HG03066 (cell line): Measurements from ENCODE around the gene CABLES2.
"Not testable (repeated sequence)": the region's sequence is repeated elsewhere in the genome, so short reads cannot be mapped to it uniquely, and the experiment has no call there.

ENCODE experiments used
- ATAC-seq: cut with Tn5 transposase; IDR thresholded peaks from one replicate; pipeline ENCODE4 v1.9.1; 2021; ENCODE audit warnings: low read depth; ENCODE audit not compliant: unreplicated experiment

CABLES2 gene

DNA sequence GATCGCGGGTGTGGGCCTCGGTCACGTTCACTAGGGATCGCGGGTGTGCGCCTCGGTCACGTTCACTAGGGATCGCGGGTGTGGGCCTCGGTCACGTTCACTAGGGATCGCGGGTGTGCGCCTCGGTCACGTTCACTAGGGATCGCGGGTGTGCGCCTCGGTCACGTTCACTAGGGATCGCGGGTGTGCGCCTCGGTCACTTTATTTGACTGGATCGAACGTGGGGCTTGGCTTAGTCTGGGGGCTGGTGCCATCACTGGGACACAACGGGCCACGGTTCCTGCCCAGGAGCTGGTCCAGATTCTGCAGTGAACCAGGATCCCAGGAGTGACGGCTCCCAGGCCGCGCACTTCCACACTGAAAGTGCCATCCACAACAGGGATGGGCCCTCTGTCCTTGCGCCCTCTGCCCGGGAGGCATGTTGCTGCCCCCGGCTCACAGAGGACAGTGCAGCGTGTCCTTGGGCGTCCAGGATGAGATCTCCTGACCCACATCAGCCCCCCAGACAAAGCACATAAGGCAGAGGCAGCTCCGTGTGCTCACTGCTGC, 33.4 kb downstream of the CABLES2 start:
- ATAC-seq, result not testable (repeated sequence)

DNA sequence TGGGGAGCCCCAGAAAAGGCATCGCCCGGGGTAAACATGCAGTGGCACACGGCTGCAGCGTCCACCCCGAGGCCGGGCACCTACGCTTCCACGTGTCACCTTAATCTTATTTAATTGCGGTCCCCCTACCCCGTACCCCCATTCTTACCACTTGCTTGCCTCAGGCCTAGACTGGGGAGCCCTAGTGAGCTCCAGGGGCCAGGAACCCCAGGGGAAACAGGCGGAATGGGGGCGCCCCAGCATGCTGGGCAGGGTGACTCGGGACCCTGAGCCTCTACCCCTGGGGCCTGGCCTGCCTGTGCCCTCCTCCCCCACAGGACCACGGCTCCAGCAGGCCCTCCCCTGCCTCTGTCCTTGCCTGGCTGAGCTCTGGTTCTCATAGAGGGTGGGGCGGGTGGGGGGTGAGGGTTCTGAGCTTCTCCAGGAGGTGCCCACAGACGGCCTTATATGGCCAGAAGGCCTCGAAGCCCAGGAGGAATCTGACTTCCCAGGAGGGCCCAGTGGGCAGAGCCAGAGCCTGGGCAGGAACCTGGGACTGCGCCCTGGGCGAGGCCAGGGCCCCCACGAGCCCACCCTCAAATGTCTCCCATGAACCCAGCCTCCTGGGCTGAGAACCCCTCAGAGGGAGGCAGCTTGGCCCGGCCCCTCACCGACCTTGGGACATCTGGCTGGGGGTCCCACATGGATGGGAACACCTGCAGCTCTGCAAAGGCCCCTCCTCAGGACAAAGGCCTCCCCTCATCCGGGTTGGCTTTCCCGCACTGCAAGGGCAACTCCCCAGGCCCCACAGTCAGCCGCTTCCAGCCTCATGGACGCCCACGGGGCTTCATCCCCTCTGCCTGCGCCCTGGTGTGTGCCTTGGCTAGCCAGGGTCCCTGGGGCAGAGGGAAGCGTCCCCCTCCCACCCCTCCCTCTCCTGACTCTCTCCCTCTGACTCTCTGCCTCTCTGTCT, 34.8 kb downstream of the CABLES2 start:
- ATAC-seq, result no peak

DNA sequence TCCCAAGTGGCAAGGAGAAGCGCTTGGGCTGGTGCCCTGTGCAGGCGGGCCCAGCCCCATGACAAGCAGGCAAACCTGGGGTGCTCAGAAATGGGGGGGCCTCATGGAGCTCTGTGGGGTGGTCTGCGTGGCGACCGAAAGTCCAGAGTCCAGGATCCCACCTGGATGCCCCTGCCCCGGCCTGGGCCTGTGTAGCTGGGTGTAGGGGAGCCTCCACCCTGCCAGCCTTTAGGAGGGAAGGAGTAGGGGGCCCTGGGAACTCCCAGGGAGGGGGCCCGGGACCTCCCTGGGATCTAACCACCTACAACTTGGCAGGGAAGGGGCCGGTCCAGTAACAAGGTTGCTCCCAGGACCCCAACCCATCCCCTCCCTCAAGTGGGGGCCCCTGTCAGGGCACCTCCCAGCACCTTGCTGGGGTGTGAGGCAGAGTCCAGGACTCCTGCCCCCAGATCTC, 35.5 kb downstream of the CABLES2 start:
- no peak for ATAC-seq

DNA sequence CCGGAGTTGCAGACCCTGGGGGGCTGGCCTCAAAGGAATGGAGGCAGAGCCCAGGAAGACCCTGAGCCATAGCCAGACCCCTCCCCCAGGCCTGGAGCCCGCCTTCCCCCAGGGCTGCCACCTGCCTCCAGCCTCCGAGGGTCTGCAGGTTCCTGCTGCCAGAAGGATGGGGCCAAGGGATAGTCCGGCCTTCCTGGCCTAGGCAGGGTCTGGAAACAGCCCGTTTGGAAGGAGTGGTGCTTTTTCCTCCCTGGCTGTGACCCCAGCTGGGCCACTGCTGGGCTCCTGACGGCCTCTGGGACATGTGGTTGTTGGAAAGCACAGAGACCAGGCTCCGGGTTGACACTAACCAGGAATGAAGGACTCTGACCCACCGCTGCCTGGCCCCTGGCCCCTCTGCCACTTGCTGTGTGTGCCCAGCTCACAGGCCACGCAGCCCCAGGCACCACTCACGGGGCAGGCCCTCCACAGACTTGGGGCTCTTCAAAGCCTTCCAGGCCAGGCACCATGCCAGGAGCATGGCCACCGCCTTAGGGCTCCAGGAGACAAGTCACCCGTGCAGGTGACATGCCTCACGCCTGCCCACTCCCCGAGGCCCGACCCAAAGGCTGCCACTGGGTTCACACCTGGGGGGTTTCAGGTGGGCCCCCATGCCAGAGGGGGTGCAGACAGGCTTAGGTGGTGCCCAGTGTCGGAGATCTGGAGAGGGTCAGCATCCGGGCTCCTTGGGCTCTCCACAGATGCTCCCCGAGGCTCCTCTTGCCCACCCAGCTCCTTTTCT, 36.1 kb downstream of the CABLES2 start:
- ATAC-seq, result no peak

DNA sequence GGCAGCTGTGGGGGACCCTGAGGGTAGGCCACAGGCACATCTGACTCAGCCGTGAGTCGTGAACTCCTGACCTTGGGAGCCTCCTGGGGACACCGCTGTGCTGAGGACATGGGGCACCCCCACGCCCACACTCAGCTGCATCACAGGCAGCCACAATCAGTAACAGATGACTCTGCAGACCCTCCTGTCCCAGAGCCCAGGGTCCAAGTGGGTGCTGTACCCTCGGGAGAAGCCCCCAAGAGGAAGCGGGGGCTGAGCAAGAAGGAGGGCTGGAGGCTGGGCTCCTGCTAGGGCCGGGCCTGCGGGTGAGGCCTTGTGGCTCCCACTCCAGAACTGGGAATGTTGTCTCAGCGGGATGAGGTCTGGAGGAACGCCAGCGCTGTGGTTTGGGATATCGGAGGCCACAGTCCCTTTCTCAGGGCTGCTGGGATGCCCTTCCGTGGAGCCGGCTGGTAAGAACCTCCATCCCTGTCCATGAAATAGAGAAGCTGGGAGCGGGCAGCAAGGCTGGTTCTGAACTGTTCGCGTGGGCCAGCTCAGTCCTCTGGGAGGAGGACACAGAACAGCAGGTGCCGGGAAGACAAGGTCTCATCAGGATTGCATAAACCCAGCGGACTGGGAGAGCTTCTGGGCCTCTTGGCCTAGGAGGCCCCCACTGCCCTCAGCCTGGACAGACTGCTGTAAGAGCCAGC, 36.8 kb downstream of the CABLES2 start:
- ATAC-seq, result no peak

DNA sequence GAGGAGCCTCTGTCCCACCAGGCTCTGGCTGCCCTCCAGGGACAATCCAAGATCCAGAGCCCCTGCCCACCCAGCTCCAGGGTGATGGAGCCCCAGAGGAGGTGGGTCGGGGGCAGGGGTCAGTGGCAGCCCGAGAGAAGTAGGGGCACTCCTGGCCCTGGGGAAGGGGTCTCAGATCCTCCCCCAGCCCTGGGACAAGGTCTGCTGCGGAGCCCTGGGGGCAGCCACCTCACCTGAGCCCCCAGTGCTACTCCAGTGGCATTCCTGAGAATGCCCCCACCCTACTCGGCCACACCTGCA, 37.3 kb downstream of the CABLES2 start:
- no peak for ATAC-seq

DNA sequence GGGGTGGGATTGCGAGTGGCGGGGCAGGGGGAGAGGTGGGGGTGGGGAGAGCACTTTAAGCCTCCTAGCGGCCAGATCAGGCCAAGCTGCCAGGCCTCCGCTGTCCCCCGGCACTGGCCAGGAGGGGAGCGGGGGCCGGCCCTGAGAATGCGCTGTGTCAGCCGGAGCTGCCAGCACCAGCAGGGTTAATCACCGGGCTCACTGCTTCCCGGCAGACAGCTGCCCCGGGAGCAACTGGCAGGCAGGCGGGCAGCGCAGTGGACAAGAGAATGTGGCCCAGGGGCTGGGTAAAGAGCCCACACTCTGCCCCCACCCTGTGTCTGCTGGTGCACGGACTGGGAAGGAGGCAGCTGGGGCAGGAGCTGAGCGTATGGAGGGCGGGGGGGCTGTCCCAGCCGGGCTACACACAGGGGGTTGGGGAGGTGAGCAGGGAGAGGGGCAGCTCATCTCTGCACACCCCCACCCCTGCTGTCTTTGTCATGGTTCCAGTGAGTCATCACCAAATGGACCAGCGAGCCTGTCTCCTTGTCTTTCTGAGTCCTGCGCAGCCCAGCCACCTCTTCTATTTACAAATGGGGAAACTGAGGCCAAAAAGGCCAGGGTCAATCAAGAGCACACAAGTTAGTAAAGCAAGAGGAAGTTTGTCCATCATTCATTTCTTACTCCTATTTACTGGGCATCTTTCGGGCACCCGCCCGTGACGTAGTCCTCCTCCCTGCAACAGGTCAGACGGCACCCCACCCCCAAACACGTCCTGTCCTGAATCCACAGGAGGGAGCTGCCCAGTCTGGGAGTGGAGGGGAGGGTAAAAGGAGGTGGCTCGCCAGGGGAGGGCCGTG, 37.9 kb downstream of the CABLES2 start:
- no peak for ATAC-seq

DNA sequence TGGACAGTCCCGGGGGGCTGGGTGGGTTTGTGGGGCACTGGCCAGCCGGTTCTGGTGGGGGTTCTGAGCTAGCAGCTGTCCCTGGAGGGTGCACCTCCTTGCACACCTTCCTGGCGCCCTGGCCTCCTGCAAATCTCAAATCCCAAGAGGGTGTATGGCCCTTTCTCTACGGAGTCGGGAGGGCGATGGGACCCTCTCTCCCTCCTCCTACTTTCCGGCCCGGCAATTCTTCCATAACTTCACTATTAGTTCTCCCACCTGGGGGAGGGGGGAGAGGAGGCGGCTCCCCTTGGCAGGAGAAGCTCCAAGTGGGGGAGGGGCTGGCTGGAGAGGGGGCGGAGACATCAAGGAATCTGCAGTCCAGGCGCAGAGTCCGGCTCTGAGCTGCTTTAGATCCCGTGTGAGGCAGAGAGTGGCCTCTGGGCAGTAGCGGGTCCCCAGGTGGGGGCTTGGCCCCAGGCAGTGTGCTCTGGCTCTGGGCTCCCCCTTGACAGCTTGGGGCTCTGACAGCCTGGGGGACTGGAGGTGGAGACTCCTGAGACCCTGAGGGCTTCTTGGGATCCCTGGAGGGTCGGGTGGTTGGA, 38.6 kb downstream of the CABLES2 start:
- no peak for ATAC-seq

DNA sequence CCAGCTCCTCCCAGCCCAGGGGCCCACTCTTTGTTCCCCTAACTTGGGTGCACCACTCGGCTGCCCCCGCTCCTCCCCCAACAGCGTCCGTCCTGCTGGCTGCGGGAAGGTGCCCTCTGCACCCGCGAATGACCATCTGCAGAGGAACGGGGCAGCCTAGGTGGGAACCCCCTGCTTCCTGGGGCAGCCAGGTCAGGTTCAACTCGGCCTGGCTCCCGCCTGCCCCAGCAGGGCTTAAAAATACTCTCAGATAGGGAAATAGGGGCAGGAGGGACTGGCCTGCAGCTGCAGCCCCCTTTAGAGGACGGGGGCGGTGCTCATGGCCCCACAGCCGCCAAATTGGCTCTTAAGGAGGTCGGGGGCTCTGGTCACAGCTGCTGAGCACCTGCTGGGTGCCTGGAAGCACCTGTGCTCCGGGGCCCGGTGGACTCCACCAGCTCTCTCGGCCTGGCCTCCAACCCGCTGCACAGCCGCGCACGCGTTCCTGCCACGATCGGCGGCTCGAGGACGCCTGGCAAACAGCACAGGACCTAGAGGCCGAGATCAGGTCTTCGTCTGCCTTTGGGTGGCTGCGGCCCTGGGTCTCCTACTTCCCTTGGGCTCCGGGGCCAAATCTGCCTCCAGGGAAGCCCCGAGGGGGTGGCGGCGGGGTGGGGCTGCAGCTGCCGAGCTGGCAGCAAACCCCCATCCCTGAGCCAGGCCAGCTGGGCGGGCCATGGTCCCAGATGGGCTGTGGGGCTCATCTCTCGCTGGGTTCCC, 39.3 kb downstream of the CABLES2 start:
- no peak for ATAC-seq

DNA sequence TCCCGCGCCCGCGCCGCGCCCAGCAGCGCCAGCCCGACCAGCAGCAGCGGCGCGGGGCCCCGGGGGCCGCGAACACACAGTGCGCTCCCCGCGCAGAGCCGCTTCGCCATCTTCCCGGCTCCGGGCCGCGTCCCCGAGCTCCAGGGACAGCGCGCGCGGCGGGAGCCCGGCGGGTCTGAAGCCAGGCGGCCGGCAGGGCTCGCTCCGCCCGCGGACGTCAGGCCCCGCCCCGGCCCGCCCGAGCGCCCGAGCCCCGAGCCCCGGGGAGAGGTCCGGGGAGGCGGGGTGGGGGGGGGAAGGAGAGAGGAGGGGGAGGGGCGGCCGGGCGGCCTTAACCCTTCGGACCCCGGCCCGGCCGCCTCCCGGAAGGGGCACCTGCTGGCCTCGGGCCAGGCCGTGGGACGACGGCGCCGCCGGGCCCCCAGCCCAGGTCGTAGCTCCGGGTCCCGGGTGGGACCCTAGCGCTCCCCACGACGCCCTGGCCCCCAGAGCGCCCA, 39.9 kb downstream of the CABLES2 start, which contains the start of gene LAMA5:
LAMA5 (minus strand) TSS at position 177 of the 497 bp plus-strand sequence; CDS start at position 110, 67 bp downstream.
- ATAC-seq, result no peak

DNA sequence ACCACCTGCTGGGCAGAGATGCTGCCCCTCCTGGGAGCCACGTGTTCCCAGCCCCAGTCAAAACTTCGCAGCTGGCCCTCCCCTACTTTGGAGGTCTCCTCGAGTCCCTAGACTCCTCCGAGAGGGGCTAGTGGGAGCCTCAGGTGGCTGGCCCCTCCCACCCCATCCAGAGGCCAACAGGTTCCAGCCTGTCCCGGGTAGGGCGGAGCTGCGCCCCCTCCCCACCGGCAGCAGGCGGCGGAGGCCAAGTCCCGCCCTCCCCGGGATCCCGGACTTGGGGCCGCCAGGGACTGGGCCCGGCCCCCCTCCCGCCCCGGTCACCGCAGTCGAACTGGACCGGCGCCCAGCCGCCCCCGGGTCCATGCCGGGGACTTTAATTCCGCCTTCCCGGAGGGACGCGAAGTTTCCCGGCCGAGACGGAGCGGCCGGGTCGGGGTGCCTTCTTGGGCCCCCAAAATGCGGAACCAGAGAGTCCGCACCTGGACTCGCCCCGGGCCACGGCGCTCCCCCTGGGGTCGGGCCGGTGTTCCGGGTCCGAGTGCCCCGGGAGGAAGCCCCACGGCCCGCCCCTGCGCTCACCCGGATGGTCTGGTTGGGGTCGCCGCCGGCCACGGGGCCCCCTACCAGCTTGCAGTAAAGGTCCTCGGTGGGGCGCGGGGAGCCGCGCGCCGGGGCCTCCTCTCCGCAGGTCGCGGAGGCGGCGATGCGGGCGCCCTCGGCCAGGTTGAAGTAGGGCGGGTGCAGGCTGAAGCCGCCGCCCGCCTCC, 40.5 kb downstream of the CABLES2 start:
- no peak for ATAC-seq

DNA sequence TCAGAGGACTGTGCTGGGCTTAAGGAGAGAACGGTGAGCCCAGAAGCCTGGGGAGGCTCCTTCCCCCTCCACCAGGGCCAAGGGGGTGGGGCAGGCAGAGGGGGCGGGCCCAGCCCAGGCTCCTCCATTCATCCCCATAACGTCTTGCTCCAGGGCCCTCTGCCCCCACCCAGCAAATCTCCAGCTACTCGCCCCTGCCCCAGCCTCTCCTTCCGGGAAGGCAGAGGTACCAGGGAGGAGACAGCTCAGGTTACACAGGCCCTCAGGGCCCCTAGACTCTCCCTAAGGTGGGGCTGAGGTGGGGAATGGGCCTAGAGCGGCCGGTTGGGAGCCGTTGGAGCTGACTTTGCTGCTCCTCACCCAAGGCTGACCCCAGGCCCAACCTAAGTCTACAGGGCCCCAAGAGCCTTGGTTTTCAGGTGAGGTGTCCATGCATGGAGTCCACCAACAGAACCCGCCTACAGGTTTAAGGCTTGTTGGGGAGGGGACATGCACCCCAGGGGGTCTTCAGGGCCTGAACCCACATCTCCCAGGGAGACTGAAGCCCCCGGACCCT, 41.2 kb downstream of the CABLES2 start:
- no peak for ATAC-seq

DNA sequence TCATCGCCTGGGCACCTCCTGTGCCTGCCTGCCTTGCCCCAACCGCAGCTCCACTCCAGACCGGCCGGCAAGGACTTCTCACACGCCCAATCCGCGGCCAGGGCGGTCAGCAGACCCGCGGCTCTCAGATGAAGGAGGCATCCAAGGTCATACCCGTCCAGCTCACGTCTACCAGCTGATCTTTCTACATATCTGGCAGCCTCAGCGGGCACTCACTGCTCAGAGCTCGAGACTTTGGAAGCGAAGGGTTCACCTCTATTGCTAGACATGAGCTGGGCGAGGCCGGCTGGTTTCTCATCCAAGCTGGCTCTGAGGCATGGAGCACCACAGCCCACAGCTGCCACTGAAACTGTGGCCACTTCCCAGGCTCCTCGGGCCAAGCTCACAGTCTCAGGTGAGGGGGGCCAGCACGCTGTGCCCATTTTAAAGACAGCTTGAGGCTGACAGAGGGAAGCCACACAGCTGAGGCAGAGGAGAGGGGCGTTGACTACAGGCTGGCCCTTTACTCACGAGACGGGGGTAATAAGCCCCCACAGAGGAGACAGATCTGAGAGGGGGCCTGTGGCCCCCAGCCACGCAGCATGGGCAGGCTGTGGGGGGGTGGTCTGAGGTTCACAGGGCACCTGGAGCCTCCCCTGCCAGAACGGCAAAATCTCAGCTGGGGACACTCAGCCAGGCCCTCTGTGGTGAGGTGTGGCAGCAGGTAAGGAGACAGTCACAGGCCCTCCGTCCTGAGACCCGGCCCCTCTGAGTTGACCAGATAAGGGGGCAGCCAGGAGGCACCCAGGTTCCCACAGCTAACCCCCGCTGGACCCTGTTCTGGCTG, 42.0 kb downstream of the CABLES2 start:
- no peak for ATAC-seq

DNA sequence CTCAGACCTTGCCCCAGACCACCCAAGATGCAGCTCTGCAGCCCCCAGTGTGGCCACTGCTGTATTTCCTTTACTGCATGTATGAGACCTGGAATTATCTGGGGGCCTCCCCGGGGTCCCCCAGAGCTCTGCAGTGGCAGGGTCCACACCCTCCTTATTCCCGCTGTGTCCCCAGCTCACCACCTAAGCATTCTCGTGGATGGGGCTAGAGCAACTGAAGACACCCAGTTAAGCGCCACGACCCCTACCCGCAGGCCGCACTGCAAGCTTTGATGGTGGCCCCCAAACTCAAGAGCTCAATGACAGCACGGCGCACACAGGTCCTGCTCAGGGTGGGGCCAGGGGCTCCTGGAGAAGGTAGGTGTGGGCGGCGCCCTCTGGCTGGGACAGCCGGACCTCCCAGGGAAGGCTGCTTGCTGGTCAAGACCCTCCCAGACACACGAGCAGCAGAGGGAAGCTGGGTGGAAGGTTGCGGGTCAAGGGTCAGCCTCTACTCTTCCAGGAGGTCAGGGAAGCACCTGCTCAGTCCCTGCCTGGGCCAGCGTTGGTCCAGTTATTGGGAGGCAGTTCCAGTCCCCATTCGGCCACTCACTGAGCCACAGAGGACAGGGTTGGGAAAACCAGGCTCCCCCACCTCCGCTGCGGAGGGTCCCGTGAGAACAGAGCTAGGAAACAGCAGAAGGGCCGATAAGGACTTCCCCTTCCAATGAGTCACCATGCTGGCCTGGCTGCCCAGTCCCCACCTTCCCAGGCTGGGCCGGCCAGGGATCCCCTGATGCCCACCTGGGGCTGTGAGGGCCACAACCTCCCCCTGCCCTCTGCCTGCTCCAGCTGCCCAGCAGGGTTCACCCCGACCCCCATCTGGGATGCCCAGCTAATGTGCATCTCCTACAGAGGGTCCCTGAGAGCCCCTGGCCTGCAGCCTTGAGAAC, 42.9 kb downstream of the CABLES2 start:
- no peak for ATAC-seq
